ENCODE results near the gene GUCY2F.
A peak's percentile ranks its signal among the peaks of the same experiment; 100 is the strongest.

GUCY2F gene

DNA sequence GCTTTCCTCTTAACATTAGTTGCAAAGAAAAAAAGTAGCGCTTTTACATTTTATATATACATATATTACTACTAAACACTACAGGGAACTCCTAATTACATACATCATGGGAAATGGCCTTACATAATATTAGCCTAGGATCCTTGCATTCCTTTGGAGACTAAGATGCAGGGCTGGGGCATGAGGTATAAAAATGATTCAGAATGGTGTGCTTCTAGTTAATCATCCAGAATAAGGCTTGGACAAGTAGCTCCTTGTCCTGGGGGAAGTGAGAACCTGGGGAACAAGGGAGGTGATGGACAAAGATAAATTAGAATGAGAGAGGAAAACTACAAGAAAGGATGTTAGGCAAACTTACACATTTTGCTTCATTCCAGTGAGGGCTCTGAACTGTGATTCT, 3.0 kb upstream of the GUCY2F start:
- no peaks in the 10 kb centered on the region for H3K9me3 ChIP-seq (ENCODE audit: insufficient read depth, low read depth, low read length)
- H3K27me3 ChIP-seq (ENCODE audit: insufficient read depth, low read length, poor library complexity, severe bottlenecking): no peaks in the 10 kb centered on the region
- H3K4me3 ChIP-seq (ENCODE audit: low read length, poor library complexity, severe bottlenecking): no peak overlapping the region
- no peaks in the 10 kb centered on the region for H3F3A ChIP-seq (ENCODE audit: low read depth)
- H2AFZ ChIP-seq (ENCODE audit: low read length): no peak overlapping the region
- no peak overlapping the region for H3K9ac ChIP-seq (ENCODE audit: low read depth, low read length, poor library complexity, severe bottlenecking)
- TF ChIP-seq CTCF (conservative IDR thresholded peaks at IDR 0.05; ENCODE audit: low read length): no peak
- no peak for TF ChIP-seq EZH2phosphoT487 (IDR thresholded peaks at IDR 0.05; ENCODE audit: borderline replicate concordance)
- H3K4me2 ChIP-seq (ENCODE audit: low read depth, low read length, poor library complexity, severe bottlenecking): no peak overlapping the region
- no peaks in the 10 kb centered on the region for H3K4me1 ChIP-seq (ENCODE audit: insufficient read depth, low read length, poor library complexity, severe bottlenecking)
- no peaks in the 10 kb centered on the region for H4K20me1 ChIP-seq (ENCODE audit: insufficient read depth, low read length, poor library complexity, severe bottlenecking)
- no peaks in the 10 kb centered on the region for H3K9me2 ChIP-seq (replicated peaks; ENCODE audit: low read depth, low read length)
- no peaks in the 10 kb centered on the region for H3K79me2 ChIP-seq (ENCODE audit: insufficient read depth, low read length)
- no peaks in the 10 kb centered on the region for H3K36me3 ChIP-seq (ENCODE audit: insufficient read depth, low read length)

DNA sequence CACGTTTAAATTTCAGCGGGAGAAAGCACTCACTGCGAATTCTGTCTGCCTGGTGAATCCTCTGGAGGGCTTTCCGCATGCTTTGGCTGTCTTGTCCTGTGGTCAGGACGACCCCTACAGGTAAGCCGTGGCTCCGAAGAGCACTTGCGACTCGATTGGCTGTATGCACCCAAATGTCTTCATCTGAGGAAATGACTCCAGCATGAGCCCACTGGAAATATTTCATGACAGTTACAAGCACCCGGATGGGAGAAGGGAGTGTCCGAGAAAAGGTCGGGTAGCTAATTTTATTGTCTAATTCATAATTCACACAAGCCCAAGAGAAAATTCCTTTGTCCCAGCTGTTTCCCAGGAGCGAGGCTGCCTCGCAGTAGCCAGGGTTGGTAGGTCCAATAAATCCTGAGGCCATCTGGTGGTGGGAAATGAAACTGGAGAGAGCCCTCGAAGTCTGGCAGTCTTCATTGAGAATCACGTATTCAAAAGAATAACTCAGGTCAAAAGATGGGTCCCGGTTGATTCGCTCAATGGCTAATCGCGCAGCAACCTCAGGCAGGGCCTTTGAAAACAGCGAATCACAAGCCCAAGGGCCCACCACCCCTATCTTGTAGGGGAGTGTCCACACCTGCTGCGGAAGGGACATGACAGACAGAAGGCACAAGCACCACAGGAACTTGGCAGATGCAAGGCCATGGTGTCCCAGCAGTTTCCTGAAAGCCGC, 6.6 kb downstream of the GUCY2F start:
- TF ChIP-seq CTCF (conservative IDR thresholded peaks at IDR 0.05; ENCODE audit: low read length) (peak; percentile 51), EZH2phosphoT487 (IDR thresholded peaks at IDR 0.05; ENCODE audit: borderline replicate concordance) (no peak)
- no peaks in the 10 kb centered on the region for H3K4me1 ChIP-seq (ENCODE audit: insufficient read depth, low read length, poor library complexity, severe bottlenecking)
- H3F3A ChIP-seq (ENCODE audit: low read depth): no peaks in the 10 kb centered on the region
- H3K36me3 ChIP-seq (ENCODE audit: insufficient read depth, low read length): no peaks in the 10 kb centered on the region
- H3K79me2 ChIP-seq (ENCODE audit: insufficient read depth, low read length): no peaks in the 10 kb centered on the region
- H3K9ac ChIP-seq (ENCODE audit: low read depth, low read length, poor library complexity, severe bottlenecking): no peak overlapping the region
- H2AFZ ChIP-seq (ENCODE audit: low read length): no peak overlapping the region
- no peak overlapping the region for H3K4me2 ChIP-seq (ENCODE audit: low read depth, low read length, poor library complexity, severe bottlenecking)
- no peak overlapping the region for H3K4me3 ChIP-seq (ENCODE audit: low read length, poor library complexity, severe bottlenecking)
- no peaks in the 10 kb centered on the region for H4K20me1 ChIP-seq (ENCODE audit: insufficient read depth, low read length, poor library complexity, severe bottlenecking)
- no peaks in the 10 kb centered on the region for H3K9me2 ChIP-seq (replicated peaks; ENCODE audit: low read depth, low read length)
- H3K27me3 ChIP-seq (ENCODE audit: insufficient read depth, low read length, poor library complexity, severe bottlenecking): no peaks in the 10 kb centered on the region
- H3K9me3 ChIP-seq (ENCODE audit: insufficient read depth, low read depth, low read length): no peaks in the 10 kb centered on the region

- Histone ChIP-seq H3K9ac (ENCODE audit: low read depth, low read length, poor library complexity, severe bottlenecking) (no peak overlapping the region), H2AFZ (ENCODE audit: low read length) (no peak overlapping the region), H3K27me3 (ENCODE audit: insufficient read depth, low read length, poor library complexity, severe bottlenecking) (no peaks in the 10 kb centered on the region), H3K4me2 (ENCODE audit: low read depth, low read length, poor library complexity, severe bottlenecking) (no peak overlapping the region), H3K9me3 (ENCODE audit: insufficient read depth, low read depth, low read length) (no peaks in the 10 kb centered on the region), H3K4me1 (ENCODE audit: insufficient read depth, low read length, poor library complexity, severe bottlenecking) (no peaks in the 10 kb centered on the region), H4K20me1 (ENCODE audit: insufficient read depth, low read length, poor library complexity, severe bottlenecking) (no peaks in the 10 kb centered on the region), H3K9me2 (replicated peaks; ENCODE audit: low read depth, low read length) (no peaks in the 10 kb centered on the region), H3F3A (ENCODE audit: low read depth) (no peaks in the 10 kb centered on the region), H3K36me3 (ENCODE audit: insufficient read depth, low read length) (no peaks in the 10 kb centered on the region), H3K79me2 (ENCODE audit: insufficient read depth, low read length) (no peaks in the 10 kb centered on the region), H3K4me3 (ENCODE audit: low read length, poor library complexity, severe bottlenecking) (no peak overlapping the region)
- no peak for TF ChIP-seq EZH2phosphoT487 (IDR thresholded peaks at IDR 0.05; ENCODE audit: borderline replicate concordance)
- peak; percentile 60 for TF ChIP-seq CTCF (conservative IDR thresholded peaks at IDR 0.05; ENCODE audit: low read length)
Measured at GRCh38 chrX:109472939-109473735, 8.7 kb downstream of the GUCY2F start.

Measured in Loucy (cell line).